ENCODE data around the gene TIPIN. TPM values are rescaled to one million over a fixed set of nuclear protein-coding genes. Genes with fewer than 3 reads are reported as not detected.

Gene TIPIN
- total and polyA plus RNA-seq, 2 of the 8 experiments (the other 6 are each of a cell fraction or from before 2014, with no cell fraction given): 8.5 to 24.7 TPM

GRCh38 chr15:66394472-66394871 is 38.0 kb upstream of the TIPIN start (continued):
- no peak for TF ChIP-seq CHD7 (IDR thresholded peaks at IDR 0.05; ENCODE audit: insufficient replicate concordance, low read length)
